Tongue (tissue), 2 donors: ENCODE measurements around the gene ZNF532. TPM values are rescaled to one million over a fixed set of nuclear protein-coding genes. Genes with fewer than 3 reads are reported as not detected.
"Not testable (repeated sequence)": the region's sequence is repeated elsewhere in the genome, so short reads cannot be mapped to it uniquely, and the experiment has no call there.

Source experiments
- DNase-seq: peaks from one replicate; pipeline ENCODE4 v3.0.0-alpha.2; 2015
- total RNA-seq: library from RNA; depleted of rRNA; stranded (reverse); fragments of >200 nt; gene quantifications from one replicate; pipeline ENCODE4 v1.2.3, GENCODE V29; 2014

Gene ZNF532
- total RNA-seq, 1 donor from 2014 or later, result 86.1 TPM

DNA sequence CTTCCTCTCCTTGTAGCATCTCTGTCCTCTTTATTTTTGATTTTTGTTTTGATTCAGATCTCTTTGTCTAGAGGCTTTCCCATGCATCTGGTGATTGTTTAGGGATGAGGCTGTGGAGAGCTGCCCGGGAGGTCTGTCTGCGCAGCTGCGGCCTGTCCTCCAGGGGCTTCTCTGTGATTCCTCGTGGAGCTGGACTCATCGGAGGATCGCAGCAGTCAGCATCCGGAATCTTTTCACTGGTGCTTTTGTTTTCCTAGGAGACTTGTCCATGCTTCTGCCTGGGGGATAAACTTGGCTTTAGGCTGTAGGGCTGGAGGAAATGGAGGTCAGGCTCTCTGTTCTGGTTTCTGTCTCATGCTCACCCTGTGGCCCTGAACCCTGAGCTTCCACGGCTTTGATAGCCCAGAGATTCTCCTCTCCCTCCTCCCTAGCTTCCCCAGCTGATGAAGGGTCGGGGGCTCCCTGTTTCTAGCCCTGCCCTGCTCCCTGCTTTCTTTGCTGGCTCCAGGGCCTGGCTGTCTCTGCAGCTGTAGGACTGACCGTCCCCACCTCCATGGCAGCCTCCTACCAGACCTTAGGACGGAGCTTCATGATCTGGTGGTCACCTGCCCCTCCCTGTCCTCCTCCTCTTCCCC lies 35.5 kb downstream of the ZNF532 start:
- peak; percentile 54 for DNase-seq

DNA sequence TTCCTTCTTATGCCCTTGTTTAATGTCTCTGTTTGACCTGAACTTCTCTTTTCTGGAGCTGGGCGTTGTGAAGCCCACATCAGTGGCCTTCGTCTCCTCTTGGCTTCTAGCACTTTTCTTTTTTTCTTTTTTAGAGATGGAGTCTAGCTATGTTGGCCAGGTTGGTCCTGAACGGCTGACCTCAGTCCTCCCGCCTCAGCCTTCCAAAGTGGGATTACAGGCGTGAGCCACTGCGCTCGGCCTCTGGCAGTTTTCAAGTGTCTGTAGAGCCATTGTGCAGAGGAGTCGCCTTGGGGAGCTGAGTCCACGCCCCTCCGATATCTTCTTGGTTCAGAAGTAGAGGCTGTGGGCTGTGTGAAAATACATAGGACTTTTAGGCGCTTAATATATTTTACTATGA lies 36.5 kb downstream of the ZNF532 start:
- no peak for DNase-seq

GRCh38 chr18:58901783-58902182 lies 37.1 kb downstream of the ZNF532 start:
- no peak for DNase-seq

GRCh38 chr18:58902961-58903360 lies 38.3 kb downstream of the ZNF532 start:
- DNase-seq, result no peak

- DNase-seq, result no peak
Measured at GRCh38 chr18:58903533-58903932, 38.9 kb downstream of the ZNF532 start.

- no peak for DNase-seq
Measured at GRCh38 chr18:58905777-58906428, 41.2 kb downstream of the ZNF532 start.

DNA sequence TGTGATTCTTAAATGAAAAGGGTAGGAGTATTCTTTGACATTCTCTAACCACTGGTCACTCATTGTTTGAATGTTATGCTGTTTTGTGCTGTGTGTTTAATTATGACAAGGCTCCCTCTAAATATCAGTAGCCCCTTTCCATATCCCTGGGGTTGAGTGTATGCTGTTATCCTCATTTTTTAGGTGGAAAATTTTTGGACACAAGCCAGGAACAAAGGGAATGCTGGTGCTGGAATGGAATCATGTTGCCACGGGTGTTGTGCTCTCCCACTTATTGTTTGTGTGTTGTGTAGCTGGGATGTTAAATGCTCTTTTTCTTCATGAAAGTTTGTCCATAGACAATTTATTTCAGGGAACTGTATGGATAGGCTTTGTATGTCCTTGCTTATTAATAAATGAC lies 43.3 kb downstream of the ZNF532 start:
- no peak for DNase-seq

- no peak for DNase-seq
Measured at GRCh38 chr18:58909521-58909920, 44.8 kb downstream of the ZNF532 start.

GRCh38 chr18:58911241-58911640 lies 46.6 kb downstream of the ZNF532 start:
- DNase-seq, result no peak

DNA sequence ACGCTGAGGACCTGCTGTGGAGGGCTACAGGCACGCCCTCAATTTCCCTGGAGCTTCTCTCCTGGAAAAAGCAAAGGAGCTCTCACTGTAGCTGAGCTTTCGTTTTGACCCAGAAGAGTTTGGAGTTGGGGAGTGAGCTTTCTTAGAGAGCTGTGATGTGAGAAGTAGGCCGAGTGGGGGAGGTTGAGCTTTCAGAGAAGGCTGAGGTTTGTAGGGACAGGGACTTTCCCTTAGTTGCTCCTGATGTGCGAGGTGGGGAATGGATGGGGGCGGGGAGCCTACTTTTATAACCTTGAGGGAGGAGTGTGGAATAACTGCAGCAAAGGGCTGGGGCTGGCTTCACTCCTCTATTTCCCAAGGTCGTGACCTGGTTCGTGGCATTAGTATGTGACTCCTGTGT lies 47.1 kb downstream of the ZNF532 start:
- DNase-seq, result peak; percentile 39

DNA sequence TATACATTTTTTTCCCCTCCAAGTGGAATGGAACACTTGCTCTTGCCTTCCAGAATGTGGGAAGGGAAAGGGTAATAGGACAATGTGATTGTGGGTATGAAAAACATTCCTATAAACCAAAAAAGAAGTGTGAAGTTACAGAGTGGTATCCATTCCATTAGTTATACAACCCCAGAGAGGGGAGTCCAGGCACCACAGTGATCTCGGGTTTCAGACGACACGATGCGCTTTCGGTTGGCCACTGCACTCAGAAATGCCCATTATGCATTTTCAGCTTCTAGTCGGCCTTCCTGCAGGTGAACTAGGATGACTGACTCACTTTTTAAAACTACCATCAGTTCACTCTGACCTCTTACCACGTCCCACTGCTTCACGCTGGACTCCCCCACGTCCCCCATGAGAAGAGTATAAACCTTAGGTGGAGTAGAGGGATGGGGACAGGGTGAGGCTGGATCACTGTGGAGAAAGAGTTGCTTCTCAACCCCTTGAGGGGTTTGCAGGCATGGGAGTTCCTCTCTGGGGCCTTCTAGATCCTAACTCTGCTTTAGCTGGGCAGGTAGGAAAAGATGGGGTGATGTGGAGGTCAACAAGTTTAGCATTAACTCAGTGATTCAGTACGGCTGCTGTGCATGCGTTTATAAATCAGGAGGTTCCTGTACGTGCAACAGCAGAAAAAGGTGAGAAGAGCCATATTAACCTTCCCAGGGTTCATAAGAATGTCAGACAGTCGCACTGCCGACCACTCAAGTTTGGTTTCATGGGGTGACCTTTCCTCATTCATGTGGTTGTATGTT lies 50.5 kb downstream of the ZNF532 start:
- no peak for DNase-seq

- DNase-seq, result no peak
Measured at GRCh38 chr18:58915995-58916394, 51.3 kb downstream of the ZNF532 start.

DNA sequence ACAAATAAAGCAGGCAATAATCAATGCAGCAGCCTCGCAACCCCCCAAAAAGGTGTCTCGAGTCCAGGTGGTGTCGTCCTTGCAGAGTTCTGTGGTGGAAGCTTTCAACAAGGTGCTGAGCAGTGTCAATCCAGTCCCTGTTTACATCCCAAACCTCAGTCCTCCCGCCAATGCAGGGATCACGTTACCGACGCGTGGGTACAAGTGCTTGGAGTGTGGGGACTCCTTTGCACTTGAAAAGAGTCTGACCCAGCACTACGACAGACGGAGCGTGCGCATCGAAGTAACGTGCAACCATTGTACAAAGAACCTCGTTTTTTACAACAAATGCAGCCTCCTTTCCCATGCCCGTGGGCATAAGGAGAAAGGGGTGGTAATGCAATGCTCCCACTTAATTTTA lies 55.3 kb downstream of the ZNF532 start:
- DNase-seq, result not testable (repeated sequence)

DNA sequence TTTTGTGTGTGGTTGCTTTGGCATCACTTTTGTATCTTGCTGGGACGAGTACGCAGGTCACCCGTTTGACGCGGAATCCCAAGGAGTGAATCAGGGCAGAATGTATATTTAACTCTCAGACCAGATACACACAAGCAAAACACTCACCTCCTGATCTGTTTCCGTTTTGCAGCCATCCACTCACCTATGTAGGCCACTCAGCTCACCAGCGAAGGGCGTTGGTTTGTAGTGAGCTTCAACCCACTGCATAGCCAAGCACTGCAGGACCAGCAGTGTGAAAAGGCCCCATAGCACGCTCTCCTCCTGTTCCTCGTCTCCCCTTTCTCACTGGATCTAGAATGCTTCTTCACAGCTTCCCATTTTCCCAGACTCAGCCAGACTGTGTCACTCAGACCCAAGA lies 58.3 kb downstream of the ZNF532 start:
- no peak for DNase-seq

- DNase-seq, result no peak
Measured at GRCh38 chr18:58924473-58924872, 59.8 kb downstream of the ZNF532 start.

DNA sequence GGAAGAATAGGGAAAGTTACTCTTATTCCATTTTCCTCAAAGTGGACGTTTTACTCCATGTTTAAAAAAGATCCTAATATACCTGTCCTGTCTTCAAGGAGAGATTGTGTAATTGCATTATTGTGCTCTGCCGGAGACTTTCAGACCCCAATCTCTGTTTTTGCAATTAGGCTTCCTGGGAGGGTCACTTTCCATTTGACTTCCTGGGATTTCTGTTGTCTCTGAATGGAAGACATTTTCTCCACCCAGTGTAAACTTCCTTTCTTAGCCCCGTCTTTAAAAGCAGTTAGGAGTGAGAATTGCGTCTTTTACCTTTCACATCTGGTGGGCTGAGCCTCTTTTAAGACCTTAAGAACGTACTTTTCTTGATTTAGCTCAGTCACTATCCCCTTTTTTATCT lies 63.0 kb downstream of the ZNF532 start:
- DNase-seq, result no peak

DNA sequence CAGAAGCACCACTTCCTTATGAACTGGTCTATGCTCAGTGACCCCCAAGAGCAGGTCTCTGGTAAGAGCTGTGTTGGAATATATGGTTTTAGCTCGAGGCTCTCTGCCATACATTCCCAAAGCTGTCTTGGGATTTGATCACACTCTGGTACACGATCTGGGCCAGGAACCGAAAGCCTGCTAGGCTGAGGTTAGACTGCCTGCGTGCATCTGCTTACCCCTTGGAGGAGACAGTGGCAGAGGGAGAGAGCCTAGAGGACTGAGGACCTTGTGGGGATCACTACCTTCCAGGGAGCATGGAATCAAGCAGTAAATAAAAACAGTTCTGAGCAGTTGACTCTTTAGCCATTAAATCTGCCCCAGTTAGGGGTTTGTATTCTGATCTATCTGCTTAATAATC lies 63.7 kb downstream of the ZNF532 start:
- DNase-seq, result no peak

DNA sequence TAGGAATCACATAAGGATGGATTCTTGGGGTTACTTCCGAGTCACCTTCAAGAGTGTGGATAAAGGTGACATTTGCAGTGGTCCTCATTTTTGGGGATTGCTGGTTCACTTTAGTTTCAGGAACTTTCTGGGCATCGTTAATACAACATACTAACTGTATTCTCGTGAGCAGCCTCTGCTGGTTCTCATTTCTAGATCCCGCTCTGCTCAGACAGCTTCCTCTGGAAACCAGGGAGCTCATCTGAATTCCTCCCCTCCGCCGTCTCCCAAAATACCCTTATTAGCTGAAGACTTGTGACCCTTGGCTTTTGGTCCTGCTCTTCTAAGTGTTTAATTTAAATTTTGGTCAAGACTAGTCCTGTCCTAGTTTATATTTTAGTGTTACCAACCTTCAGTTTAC lies 64.5 kb downstream of the ZNF532 start:
- no peak for DNase-seq

DNA sequence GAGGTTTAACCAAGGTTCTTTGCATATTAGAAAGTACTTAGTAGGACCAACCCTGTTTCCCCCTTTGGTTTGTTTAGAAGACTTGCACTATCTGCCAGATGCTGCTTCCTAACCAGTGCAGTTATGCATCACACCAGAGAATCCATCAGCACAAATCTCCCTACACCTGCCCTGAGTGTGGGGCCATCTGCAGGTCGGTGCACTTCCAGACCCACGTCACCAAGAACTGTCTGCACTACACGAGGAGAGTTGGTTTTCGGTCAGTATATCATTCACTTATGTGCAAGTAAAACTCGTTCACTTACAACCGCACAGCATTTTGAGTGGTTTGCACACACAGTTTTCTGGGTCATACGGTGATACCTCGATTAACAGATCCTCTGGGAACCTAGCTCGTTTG lies 69.7 kb downstream of the ZNF532 start:
- DNase-seq, result no peak

- DNase-seq, result no peak
Measured at GRCh38 chr18:58934933-58935577, 70.4 kb downstream of the ZNF532 start.

DNA sequence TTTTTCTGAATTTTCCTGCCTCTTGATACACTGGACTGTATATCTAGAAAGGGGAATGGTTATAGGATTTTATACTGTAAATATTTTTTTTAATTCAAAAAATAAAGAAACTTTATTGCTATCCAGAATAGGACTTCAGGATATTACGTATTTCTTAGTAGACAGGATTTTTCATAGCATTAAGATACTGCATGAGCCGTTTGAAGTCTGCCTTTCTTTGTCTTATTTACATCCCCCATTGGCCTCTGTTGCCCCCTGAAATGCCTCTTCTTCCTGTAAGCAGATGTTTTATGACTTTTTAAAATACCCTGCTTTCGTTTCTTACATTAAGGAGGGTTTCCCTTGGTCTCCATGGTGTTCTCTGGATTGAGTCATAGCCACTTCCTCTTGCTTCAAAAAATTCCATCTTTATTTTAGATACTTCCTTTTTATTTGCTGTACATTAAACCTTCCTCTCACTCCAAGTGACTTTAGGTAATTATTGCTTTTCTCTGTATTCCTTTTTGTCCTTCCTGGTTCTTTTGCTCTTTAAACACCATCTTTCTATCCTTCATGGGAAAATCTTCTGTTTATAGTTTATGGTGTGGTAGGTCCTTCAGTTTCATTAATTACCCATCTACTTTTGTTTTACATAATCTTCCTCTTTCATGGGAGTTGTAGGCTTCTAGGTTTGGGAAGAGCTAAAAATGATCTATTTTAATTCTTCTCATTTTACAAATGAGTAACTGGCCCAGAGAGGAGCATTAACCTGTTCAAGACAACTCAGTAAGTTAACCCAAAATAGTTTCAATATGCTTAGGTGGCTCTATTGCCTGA lies 72.6 kb downstream of the ZNF532 start:
- no peak for DNase-seq

DNA sequence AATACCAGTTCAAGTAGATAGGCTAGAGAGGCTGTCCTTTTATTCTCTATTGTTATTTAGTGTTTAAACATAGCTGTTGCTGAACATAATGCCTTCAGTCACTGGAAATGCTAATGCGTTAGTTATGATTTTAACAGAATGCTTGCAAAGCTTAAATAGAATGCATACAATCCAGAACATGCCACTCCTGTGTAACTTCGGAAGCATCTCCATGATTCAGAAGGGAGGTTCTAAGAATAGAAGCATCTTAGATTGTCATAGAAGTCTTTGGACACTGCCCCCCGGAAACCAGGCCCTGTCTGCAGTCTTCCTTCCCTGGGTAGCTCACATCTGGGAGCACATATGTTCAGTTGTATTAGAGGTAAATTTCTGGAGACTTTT lies 73.2 kb downstream of the ZNF532 start:
- DNase-seq, result no peak
